Bronchial epithelial cell (primary cell): ENCODE measurements around the gene FYN. TPM values are rescaled to one million over a fixed set of nuclear protein-coding genes. Genes with fewer than 3 reads are reported as not detected.

Experiments used
- DNase-seq: peaks from one replicate; pipeline ENCODE4 v3.0.0-alpha.2; 2010; ENCODE audit warnings: low read depth
- FAIRE-seq: peaks from 2 replicates; lab custom pipeline; 2011; peaks lifted over from hg19 to GRCh38; lab: Jason Lieb, UNC
- H3K27me3 ChIP-seq: 2 replicates; pipeline ENCODE4 v1.5.1; 2011; ENCODE audit warnings: low read length; ENCODE audit not compliant: control insufficient read depth, insufficient read depth
- H3K36me3 ChIP-seq: 2 replicates; pipeline ENCODE4 v1.5.1; 2011; ENCODE audit warnings: low read length; ENCODE audit not compliant: control insufficient read depth, insufficient read depth
- H3K4me3 ChIP-seq: 2 replicates; pipeline ENCODE4 v1.5.1; 2011; ENCODE audit warnings: mild to moderate bottlenecking, low read depth, low read length, control low read depth
- CTCF ChIP-seq: IDR thresholded peaks from 2 replicates; pipeline ENCODE4 v1.5.1; 2011; ENCODE audit warnings: mild to moderate bottlenecking, moderate library complexity, low read length, control low read depth, inconsistent platforms; ENCODE audit not compliant: insufficient read depth, severe bottlenecking
- total RNA-seq: library from RNA; depleted of rRNA; stranded (reverse); fragments of >200 nt; gene quantifications from 2 replicates; pipeline ENCODE4 v1.2.1, GENCODE V29; 2014

The FYN gene
- total RNA-seq, 1 donor from 2014 or later = 38.7 TPM

- Histone ChIP-seq H3K36me3 (no peaks in the 10 kb centered on the region), H3K27me3 (no peaks in the 10 kb centered on the region), H3K4me3 (no peak overlapping the region)
- DNase-seq (peak; percentile 21), FAIRE-seq (no peak)
- no peak for TF ChIP-seq CTCF
Observed at GRCh38 chr6:111711984-111712752, 161.1 kb downstream of the FYN start.

GRCh38 chr6:111711476-111711875 is 161.8 kb downstream of the FYN start:
- no peak for FAIRE-seq
- no peak for DNase-seq
- Histone ChIP-seq H3K4me3 (no peak overlapping the region), H3K36me3 (no peaks in the 10 kb centered on the region), H3K27me3 (no peaks in the 10 kb centered on the region)
- no peak for TF ChIP-seq CTCF

- Histone ChIP-seq H3K27me3 (no peaks in the 10 kb centered on the region), H3K36me3 (no peaks in the 10 kb centered on the region), H3K4me3 (no peak overlapping the region)
- TF ChIP-seq CTCF = no peak
- DNase-seq (no peak), FAIRE-seq (no peak)
Observed at GRCh38 chr6:111710911-111711310, 162.3 kb downstream of the FYN start.

- Histone ChIP-seq H3K27me3 (no peaks in the 10 kb centered on the region), H3K4me3 (peak overlapping the region; percentile 16), H3K36me3 (no peaks in the 10 kb centered on the region)
- FAIRE-seq = no peak
- no peak for DNase-seq
- no peak for TF ChIP-seq CTCF
Observed at GRCh38 chr6:111710439-111710838, 162.8 kb downstream of the FYN start.

- H3K36me3 ChIP-seq = no peaks in the 10 kb centered on the region
- no peak for FAIRE-seq
- no peaks in the 10 kb centered on the region for H3K27me3 ChIP-seq
- TF ChIP-seq CTCF = peak; percentile 43
- DNase-seq = peak; percentile 66
- peak overlapping the region; percentile 16 for H3K4me3 ChIP-seq
Observed at GRCh38 chr6:111709615-111710398, 163.4 kb downstream of the FYN start.
